IMR-90 (cell line): ENCODE measurements around the gene ADD1.

ENCODE experiments used
- FOS ChIP-seq: fragments of 150-350 bp; IDR thresholded peaks from 2 replicates; pipeline ENCODE4 v1.6.1; 2016; ENCODE audit warnings: low read depth, low read length
- POLR2A ChIP-seq: IDR thresholded peaks from 2 replicates; pipeline ENCODE4 v1.6.1; 2012; ENCODE audit warnings: mild to moderate bottlenecking, low read depth, low read length
- RCOR1 ChIP-seq: IDR thresholded peaks from 2 replicates; pipeline ENCODE4 v1.6.1; 2012; ENCODE audit warnings: mild to moderate bottlenecking, low read length, improper control_type of control experiment; ENCODE audit not compliant: insufficient replicate concordance
- RFX5 ChIP-seq: IDR thresholded peaks from 2 replicates; pipeline ENCODE4 v1.8.0; 2012; ENCODE audit warnings: low read depth, mild to moderate bottlenecking, low read length, moderate library complexity
- TF ChIP-seq, protein P1 (sequence below): conservative IDR thresholded peaks from 2 replicates; pipeline ENCODE4 v1.5.1; 2012; ENCODE audit warnings: mild to moderate bottlenecking, low read depth, low read length, improper control_type of control experiment
- TF ChIP-seq, protein P2 (sequence below): fragments of 150-350 bp; IDR thresholded peaks from 2 replicates; pipeline ENCODE4 v1.6.1; 2016; ENCODE audit warnings: low read depth, mild to moderate bottlenecking, low read length, moderate library complexity, borderline replicate concordance

DNA sequence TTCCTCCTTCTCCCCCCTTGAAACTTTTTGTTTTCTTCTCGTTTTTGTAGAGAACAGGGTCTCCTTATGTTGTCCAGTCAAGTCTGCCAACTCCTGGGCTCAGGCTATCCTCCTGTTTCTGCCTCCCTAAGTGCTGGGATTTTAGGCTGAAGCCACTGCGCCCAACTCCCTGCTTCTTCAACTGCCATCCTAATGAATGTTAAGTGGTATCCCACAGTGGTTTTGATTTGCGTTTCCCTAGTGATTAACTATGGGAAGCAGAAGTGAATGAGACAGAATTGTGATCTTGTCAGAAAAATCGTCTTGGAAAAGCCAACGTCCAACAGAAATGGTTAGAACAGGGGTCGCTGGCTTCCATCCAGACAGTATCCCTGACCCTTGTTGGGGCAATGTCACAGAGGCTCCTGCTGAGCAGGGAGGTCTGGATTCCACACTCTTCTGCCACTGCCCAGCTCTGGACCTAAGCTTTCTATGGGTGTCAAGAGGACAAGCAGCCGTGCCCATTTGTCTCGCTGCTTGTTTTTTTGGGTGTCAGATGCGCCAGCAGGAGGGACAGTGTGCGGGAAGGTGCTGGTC, 869 bp upstream of the ADD1 start:
- TF ChIP-seq, protein P1, sequence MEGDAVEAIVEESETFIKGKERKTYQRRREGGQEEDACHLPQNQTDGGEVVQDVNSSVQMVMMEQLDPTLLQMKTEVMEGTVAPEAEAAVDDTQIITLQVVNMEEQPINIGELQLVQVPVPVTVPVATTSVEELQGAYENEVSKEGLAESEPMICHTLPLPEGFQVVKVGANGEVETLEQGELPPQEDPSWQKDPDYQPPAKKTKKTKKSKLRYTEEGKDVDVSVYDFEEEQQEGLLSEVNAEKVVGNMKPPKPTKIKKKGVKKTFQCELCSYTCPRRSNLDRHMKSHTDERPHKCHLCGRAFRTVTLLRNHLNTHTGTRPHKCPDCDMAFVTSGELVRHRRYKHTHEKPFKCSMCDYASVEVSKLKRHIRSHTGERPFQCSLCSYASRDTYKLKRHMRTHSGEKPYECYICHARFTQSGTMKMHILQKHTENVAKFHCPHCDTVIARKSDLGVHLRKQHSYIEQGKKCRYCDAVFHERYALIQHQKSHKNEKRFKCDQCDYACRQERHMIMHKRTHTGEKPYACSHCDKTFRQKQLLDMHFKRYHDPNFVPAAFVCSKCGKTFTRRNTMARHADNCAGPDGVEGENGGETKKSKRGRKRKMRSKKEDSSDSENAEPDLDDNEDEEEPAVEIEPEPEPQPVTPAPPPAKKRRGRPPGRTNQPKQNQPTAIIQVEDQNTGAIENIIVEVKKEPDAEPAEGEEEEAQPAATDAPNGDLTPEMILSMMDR: no peak
- TF ChIP-seq POLR2A: no peak
- TF ChIP-seq, protein P2, sequence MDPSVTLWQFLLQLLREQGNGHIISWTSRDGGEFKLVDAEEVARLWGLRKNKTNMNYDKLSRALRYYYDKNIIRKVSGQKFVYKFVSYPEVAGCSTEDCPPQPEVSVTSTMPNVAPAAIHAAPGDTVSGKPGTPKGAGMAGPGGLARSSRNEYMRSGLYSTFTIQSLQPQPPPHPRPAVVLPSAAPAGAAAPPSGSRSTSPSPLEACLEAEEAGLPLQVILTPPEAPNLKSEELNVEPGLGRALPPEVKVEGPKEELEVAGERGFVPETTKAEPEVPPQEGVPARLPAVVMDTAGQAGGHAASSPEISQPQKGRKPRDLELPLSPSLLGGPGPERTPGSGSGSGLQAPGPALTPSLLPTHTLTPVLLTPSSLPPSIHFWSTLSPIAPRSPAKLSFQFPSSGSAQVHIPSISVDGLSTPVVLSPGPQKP: no peak
- no peak for TF ChIP-seq FOS
- no peak for TF ChIP-seq RFX5
- TF ChIP-seq RCOR1: no peak
